SK-N-SH (cell line): ENCODE results near the gene PCDHGA1.

Experiments
- CHD2 ChIP-seq: fragments of 150-350 bp; IDR thresholded peaks from 2 replicates; pipeline ENCODE4 v1.6.1; 2018; ENCODE audit warnings: low read length; ENCODE audit not compliant: partially characterized antibody
- EP300 ChIP-seq, 2 experiments: IDR thresholded peaks; 2 replicates each; pipeline versions ENCODE4 v1.4.0 to v1.6.1; 2012; ENCODE audit warnings: borderline replicate concordance in 1 of 2, low read depth in 1 of 2, low read length in 1 of 2
- GABPA ChIP-seq: IDR thresholded peaks from 2 replicates; pipeline ENCODE4 v1.4.0; 2012; ENCODE audit warnings: low read depth, mild to moderate bottlenecking
- NRF1 ChIP-seq: IDR thresholded peaks from 2 replicates; pipeline ENCODE4 v1.6.1; 2012; ENCODE audit warnings: low read depth, mild to moderate bottlenecking, low read length
- POLR2AphosphoS5 ChIP-seq: IDR thresholded peaks from 2 replicates; pipeline ENCODE4 v1.6.1; 2012; ENCODE audit warnings: low read depth, low read length
- RCOR1 ChIP-seq: fragments of 150-350 bp; IDR thresholded peaks from 2 replicates; pipeline ENCODE4 v1.6.1; 2017; ENCODE audit warnings: antibody characterized with exemption, low read length
- TCF12 ChIP-seq: IDR thresholded peaks from 2 replicates; pipeline ENCODE4 v1.4.0; 2012
- TF ChIP-seq, protein P1 (sequence below): fragments of 200-600 bp; sonication (generic); IDR thresholded peaks from 2 replicates; pipeline ENCODE4 v1.6.1; 2017; ENCODE audit warnings: antibody characterized with exemption, mild to moderate bottlenecking, moderate library complexity
- TF ChIP-seq, protein P2 (sequence below): fragments of 150-350 bp; IDR thresholded peaks from 2 replicates; pipeline ENCODE4 v1.6.1; 2017; ENCODE audit warnings: antibody characterized with exemption, low read length, low read depth, borderline replicate concordance
- TF ChIP-seq, protein P3 (sequence below): IDR thresholded peaks from 2 replicates; pipeline ENCODE4 v1.6.1; 2012; ENCODE audit warnings: mild to moderate bottlenecking, low read depth, low read length, moderate library complexity
- TF ChIP-seq, protein P4 (sequence below): IDR thresholded peaks from 2 replicates; pipeline ENCODE4; 2012

DNA sequence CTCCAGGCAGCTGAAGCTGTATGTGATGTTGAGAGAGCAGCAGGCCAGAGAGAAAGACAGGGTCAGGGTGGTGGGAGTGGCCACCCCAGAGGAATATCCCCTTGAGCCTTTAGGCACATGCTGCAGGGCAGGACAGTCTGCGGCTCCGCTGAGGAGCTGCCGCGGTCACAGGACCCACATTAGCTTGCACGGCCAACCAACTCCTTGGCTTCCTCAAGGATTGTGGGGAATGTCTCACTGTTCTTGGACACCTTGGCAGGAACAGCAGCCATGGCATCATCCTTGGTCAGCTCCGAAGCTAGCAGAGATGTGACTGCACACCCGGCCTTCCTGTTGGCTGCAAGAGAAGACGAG is 186.3 kb downstream of the PCDHGA1 start:
- TF ChIP-seq, protein P1, sequence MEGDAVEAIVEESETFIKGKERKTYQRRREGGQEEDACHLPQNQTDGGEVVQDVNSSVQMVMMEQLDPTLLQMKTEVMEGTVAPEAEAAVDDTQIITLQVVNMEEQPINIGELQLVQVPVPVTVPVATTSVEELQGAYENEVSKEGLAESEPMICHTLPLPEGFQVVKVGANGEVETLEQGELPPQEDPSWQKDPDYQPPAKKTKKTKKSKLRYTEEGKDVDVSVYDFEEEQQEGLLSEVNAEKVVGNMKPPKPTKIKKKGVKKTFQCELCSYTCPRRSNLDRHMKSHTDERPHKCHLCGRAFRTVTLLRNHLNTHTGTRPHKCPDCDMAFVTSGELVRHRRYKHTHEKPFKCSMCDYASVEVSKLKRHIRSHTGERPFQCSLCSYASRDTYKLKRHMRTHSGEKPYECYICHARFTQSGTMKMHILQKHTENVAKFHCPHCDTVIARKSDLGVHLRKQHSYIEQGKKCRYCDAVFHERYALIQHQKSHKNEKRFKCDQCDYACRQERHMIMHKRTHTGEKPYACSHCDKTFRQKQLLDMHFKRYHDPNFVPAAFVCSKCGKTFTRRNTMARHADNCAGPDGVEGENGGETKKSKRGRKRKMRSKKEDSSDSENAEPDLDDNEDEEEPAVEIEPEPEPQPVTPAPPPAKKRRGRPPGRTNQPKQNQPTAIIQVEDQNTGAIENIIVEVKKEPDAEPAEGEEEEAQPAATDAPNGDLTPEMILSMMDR, result no peak
- TF ChIP-seq TCF12, result no peak
- no peak for TF ChIP-seq CHD2
- no peak for TF ChIP-seq POLR2AphosphoS5
- TF ChIP-seq, protein P2, sequence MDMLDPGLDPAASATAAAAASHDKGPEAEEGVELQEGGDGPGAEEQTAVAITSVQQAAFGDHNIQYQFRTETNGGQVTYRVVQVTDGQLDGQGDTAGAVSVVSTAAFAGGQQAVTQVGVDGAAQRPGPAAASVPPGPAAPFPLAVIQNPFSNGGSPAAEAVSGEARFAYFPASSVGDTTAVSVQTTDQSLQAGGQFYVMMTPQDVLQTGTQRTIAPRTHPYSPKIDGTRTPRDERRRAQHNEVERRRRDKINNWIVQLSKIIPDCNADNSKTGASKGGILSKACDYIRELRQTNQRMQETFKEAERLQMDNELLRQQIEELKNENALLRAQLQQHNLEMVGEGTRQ, result no peak
- TF ChIP-seq, protein P3, sequence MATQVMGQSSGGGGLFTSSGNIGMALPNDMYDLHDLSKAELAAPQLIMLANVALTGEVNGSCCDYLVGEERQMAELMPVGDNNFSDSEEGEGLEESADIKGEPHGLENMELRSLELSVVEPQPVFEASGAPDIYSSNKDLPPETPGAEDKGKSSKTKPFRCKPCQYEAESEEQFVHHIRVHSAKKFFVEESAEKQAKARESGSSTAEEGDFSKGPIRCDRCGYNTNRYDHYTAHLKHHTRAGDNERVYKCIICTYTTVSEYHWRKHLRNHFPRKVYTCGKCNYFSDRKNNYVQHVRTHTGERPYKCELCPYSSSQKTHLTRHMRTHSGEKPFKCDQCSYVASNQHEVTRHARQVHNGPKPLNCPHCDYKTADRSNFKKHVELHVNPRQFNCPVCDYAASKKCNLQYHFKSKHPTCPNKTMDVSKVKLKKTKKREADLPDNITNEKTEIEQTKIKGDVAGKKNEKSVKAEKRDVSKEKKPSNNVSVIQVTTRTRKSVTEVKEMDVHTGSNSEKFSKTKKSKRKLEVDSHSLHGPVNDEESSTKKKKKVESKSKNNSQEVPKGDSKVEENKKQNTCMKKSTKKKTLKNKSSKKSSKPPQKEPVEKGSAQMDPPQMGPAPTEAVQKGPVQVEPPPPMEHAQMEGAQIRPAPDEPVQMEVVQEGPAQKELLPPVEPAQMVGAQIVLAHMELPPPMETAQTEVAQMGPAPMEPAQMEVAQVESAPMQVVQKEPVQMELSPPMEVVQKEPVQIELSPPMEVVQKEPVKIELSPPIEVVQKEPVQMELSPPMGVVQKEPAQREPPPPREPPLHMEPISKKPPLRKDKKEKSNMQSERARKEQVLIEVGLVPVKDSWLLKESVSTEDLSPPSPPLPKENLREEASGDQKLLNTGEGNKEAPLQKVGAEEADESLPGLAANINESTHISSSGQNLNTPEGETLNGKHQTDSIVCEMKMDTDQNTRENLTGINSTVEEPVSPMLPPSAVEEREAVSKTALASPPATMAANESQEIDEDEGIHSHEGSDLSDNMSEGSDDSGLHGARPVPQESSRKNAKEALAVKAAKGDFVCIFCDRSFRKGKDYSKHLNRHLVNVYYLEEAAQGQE, result no peak
- TF ChIP-seq, protein P4, sequence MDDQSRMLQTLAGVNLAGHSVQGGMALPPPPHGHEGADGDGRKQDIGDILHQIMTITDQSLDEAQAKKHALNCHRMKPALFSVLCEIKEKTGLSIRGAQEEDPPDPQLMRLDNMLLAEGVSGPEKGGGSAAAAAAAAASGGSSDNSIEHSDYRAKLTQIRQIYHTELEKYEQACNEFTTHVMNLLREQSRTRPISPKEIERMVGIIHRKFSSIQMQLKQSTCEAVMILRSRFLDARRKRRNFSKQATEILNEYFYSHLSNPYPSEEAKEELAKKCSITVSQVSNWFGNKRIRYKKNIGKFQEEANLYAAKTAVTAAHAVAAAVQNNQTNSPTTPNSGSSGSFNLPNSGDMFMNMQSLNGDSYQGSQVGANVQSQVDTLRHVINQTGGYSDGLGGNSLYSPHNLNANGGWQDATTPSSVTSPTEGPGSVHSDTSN, result no peak
- TF ChIP-seq GABPA, result no peak
- TF ChIP-seq EP300 (IDR thresholded peaks at IDR 0.05; ENCODE audit: borderline replicate concordance in 1 of 2, low read depth in 1 of 2, low read length in 1 of 2), result no peak
- no peak for TF ChIP-seq NRF1
- TF ChIP-seq RCOR1, result no peak
